ENCODE results near the gene GTF2H2. TPM values are rescaled to one million over a fixed set of nuclear protein-coding genes. Genes with fewer than 3 reads are reported as not detected.
"Not testable (repeated sequence)": the region's sequence is repeated elsewhere in the genome, so short reads cannot be mapped to it uniquely, and the experiment has no call there.

The GTF2H2 gene
- total and polyA plus RNA-seq, 12 donors: 2.6 to 33.9 (median 17.3) TPM

DNA sequence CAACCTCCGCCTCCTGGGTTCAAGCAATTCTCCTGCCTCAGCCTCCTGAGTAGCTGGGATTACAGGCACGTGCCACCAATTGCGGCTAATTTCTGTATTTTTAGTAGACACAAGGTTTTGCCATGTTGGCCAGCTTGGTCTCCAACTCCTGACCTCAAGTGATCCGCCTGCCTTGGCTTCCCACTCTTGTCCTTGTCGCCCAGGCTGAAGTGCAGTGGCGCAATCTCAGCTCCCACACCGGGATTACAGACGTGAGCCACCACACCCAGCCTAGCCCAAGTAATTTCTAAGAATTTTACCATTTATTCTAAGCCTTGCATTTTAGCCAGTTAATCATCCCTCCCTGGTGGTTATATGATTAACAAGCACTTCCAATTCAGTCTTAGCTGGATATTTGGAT lies 53.3 kb downstream of the GTF2H2 start:
- no peaks in the 10 kb centered on the region for H3K9me3 ChIP-seq (replicated peaks in 1 of 3)
- DNase-seq: no peak
- TF ChIP-seq POLR2A (IDR thresholded peaks at IDR 0.05) (no peak), CTCF (IDR thresholded peaks at IDR 0.05) (no peak)
- H3K4me1 ChIP-seq (replicated peaks in 1 of 2): no peaks in the 10 kb centered on the region
- intact Hi-C loops (cut with DNase I): no loop called here
- H3K4me3 ChIP-seq: no peak overlapping the region
- no peaks in the 10 kb centered on the region for H3K36me3 ChIP-seq (replicated peaks in 1 of 2)
- no peaks in the 10 kb centered on the region for H3K27me3 ChIP-seq
- 64 to 86% (median 79%) methylated on average over 8 of the region's 8 CpGs for WGBS, 4 donors
- H3K27ac ChIP-seq: no peak overlapping the region

DNA sequence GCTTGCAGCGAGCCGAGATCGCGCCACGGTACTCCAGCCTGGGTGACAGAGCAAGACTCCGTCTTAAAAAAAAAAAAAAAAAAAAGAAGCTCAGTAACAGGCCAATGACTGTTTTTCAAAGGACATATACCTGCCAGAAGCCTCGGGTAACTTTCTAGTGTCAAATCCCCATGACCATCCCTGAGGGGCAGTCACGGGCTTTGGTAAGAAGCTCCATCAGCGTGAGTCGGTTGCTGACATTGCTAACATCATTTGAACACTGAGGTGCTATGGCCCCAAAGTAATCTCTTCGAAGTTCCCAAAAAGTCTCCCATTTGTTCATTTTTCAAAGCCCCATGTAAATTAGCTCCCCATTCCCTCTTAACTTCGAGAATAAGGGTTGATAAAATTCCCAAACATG lies 53.9 kb downstream of the GTF2H2 start:
- H3K4me1 ChIP-seq (replicated peaks in 1 of 2): no peaks in the 10 kb centered on the region
- no peak overlapping the region for H3K27ac ChIP-seq
- no peaks in the 10 kb centered on the region for H3K36me3 ChIP-seq (replicated peaks in 1 of 2)
- DNase-seq: no peak
- no peaks in the 10 kb centered on the region for H3K9me3 ChIP-seq (replicated peaks in 1 of 3)
- intact Hi-C loops (cut with DNase I): no loop called here
- H3K4me3 ChIP-seq: no peak overlapping the region
- TF ChIP-seq POLR2A (IDR thresholded peaks at IDR 0.05) (no peak), CTCF (IDR thresholded peaks at IDR 0.05) (no peak)
- WGBS, 4 donors: 81 to 84% (median 83%) methylated on average over 12 of the region's 12 CpGs
- no peaks in the 10 kb centered on the region for H3K27me3 ChIP-seq

- 73 to 82% (median 77%) methylated on average over 6 to 8 of the region's 8 CpGs for WGBS, 4 donors
Observed at GRCh38 chr5:71011194-71011792, 56.2 kb downstream of the GTF2H2 start.

DNA sequence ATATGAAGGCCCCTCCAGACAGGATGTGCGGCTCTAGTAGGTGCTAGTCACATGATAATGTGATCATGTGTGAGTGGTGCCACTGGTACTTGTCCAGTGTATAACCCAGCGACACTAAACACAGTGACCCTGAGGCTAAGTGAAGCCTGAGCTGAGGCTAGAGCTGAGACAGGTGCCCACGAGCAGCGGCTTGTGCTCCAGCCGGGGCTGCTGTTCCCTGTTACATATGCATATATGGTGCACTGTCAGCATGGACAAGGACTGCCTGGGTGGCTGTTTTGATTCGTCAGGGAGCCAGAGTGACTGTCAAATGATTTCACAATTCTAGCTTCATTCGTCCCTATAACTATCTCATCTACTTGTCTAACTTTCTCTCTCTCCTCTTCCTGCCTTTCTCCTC lies 60.5 kb downstream of the GTF2H2 start:
- 51 to 82% (median 58%) methylated on average over 2 of the region's 7 CpGs; no CpG with 5 or more reads in 1 of the 4 donors for WGBS, 4 donors
- DNase-seq; intact Hi-C loops (cut with DNase I): not testable (repeated sequence)

More at GRCh38 chr5:71011194-71011792, 56.2 kb downstream of the GTF2H2 start:
- Histone ChIP-seq H3K27ac (no peak overlapping the region), H3K4me1 (replicated peaks in 1 of 2) (no peaks in the 10 kb centered on the region), H3K27me3 (no peaks in the 10 kb centered on the region), H3K36me3 (replicated peaks in 1 of 2) (no peaks in the 10 kb centered on the region), H3K4me3 (no peak overlapping the region), H3K9me3 (replicated peaks in 1 of 3) (no peaks in the 10 kb centered on the region)
- intact Hi-C loops (cut with DNase I): no loop called here
- DNase-seq: no peak
- TF ChIP-seq CTCF (IDR thresholded peaks at IDR 0.05) (no peak), POLR2A (IDR thresholded peaks at IDR 0.05) (no peak)

More for the DNA sequence above, 60.5 kb downstream of the GTF2H2 start:
- not testable (repeated sequence) for H3K4me3 ChIP-seq; H3K4me1 ChIP-seq (replicated peaks in 1 of 2); H3K36me3 ChIP-seq (replicated peaks in 1 of 2); H3K9me3 ChIP-seq (replicated peaks in 1 of 3); H3K27me3 ChIP-seq; H3K27ac ChIP-seq

Other genes starting within 250 kb of the GTF2H2 start
- gene SERF1A, start 167.0 kb downstream of the GTF2H2 start, total RNA-seq: 10 to 100 TPM in 1 of 9 donors, 1 to 10 TPM in 8; 2.6 to 21.1 (median 6.7) TPM
- gene SERF1A, start 167.0 kb downstream of the GTF2H2 start, polyA plus RNA-seq: 10 to 100 TPM in 1 of 3 donors, 1 to 10 TPM in 2; 2.2 to 10.0 (median 5.1) TPM
- gene SMN1, start 142.6 kb downstream of the GTF2H2 start, total RNA-seq: 10 to 100 TPM; 16.2 to 54.4 (median 25.3) TPM
- 100 to 1,000 TPM in 1 of 3 donors, 10 to 100 TPM in 2; 28.8 to 101 (median 29.4) TPM for gene SMN1, start 142.6 kb downstream of the GTF2H2 start, polyA plus RNA-seq
- gene NAIP, start 42.3 kb downstream of the GTF2H2 start, total RNA-seq: 10 to 100 TPM in 7 of 9 donors, 1 to 10 TPM in 2; 3.2 to 59.2 (median 23.0) TPM
- gene NAIP, start 42.3 kb downstream of the GTF2H2 start, polyA plus RNA-seq: 10 to 100 TPM in 1 of 3 donors, 1 to 10 TPM in 2; 8.6 to 11.3 (median 9.0) TPM

Measured in adrenal gland (tissue), 12 donors.